IMR-90 (cell line): ENCODE data around the gene PRRC2A. TPM values are rescaled to one million over a fixed set of nuclear protein-coding genes. Genes with fewer than 3 reads are reported as not detected.

ENCODE experiments used
- microRNA-seq, 2 experiments: library from miRNA; stranded (forward) in 1 of 2; unstranded in 1 of 2; fragments of 10-50 nt in 1 of 2; fragments of <30 nt in 1 of 2; gene quantifications in 1 of 2; microRNA quantifications in 1 of 2; one replicate each; pipeline versions ENCODE3 to v1.1.0; 2013 to 2020; ENCODE audit not compliant: insufficient read depth in 1 of 2, insufficient read length in 1 of 2, unreplicated experiment in 1 of 2
- polyA plus RNA-seq, 3 experiments: library from polyadenylated mRNA; depleted of rRNA; stranded (reverse); fragments of >200 nt; gene quantifications; 2 replicates each; pipeline ENCODE4 v1.2.3, GENCODE V29; 2012; ENCODE audit warnings: low replicate concordance in 1 of 3
- small RNA-seq, 5 experiments: library from RNA; depleted of rRNA; stranded (forward); fragments of <200 nt; gene quantifications; one replicate each; pipeline ENCODE3, GENCODE V24; 2012
- total RNA-seq: library from RNA; depleted of rRNA; stranded (reverse); fragments of >200 nt; gene quantifications from 2 replicates; pipeline ENCODE4 v1.2.3, GENCODE V29; 2012; rRNA removed

PRRC2A gene
- total and polyA plus RNA-seq, 2 of the 4 experiments (the other 2 are of a cell fraction): 7.7 to 88.6 TPM

Small RNA genes within 50 kb of the gene (microRNA-seq; reads per million reads assigned to microRNA genes)
- gene MIR6832 (ENCODE audit: insufficient read depth in 1 of 2, insufficient read length in 1 of 2, unreplicated experiment in 1 of 2) (0 to 0.37 reads per million in 2 experiments), gene RF00019 (ENCODE audit: insufficient read depth, insufficient read length) (not detected), gene SNORA38 (ENCODE audit: insufficient read depth, insufficient read length) (4.1 reads per million), gene UQCRHP1 (ENCODE audit: insufficient read depth, insufficient read length) (not detected)

Small RNA genes within 50 kb of the gene (small RNA-seq; reads per million reads assigned to genes)
- gene MIR6832 (0 to 0.76 (median 0) reads per million in 5 experiments), gene RF00019 (0 reads per million in 5 experiments), gene SNORA38 (6.6 to 379 (median 25.4) reads per million in 5 experiments), gene UQCRHP1 (0 reads per million in 5 experiments)

Other genes with a start within 250 kb of the PRRC2A start
Only the 30 nearest of the 35 such genes appear.
- gene MICB, start 122.6 kb upstream of the PRRC2A start, total RNA-seq: 11.1 and 11.7 TPM in 2 replicates
- gene MICB, start 122.6 kb upstream of the PRRC2A start, polyA plus RNA-seq (2012; rRNA removed): 9.6 and 9.9 TPM in 2 replicates
- gene MCCD1, start 91.8 kb upstream of the PRRC2A start, total RNA-seq: not detected in 2 replicates
- not detected in 2 replicates for gene MCCD1, start 91.8 kb upstream of the PRRC2A start, polyA plus RNA-seq (2012; rRNA removed)
- gene DDX39B, start 78.7 kb upstream of the PRRC2A start, total RNA-seq: 640 and 796 TPM in 2 replicates
- 371 and 477 TPM in 2 replicates for gene DDX39B, start 78.7 kb upstream of the PRRC2A start, polyA plus RNA-seq (2012; rRNA removed)
- 1.4 and 3.1 TPM in 2 replicates for gene ATP6V1G2, start 74.1 kb upstream of the PRRC2A start, total RNA-seq
- 4.8 and 6.5 TPM in 2 replicates for gene ATP6V1G2, start 74.1 kb upstream of the PRRC2A start, polyA plus RNA-seq (2012; rRNA removed)
- 10.0 and 10.8 TPM in 2 replicates for gene NFKBIL1, start 73.1 kb upstream of the PRRC2A start, total RNA-seq
- 7.8 and 9.5 TPM in 2 replicates for gene NFKBIL1, start 73.1 kb upstream of the PRRC2A start, polyA plus RNA-seq (2012; rRNA removed)
- not detected in 2 replicates for gene LTA, start 48.4 kb upstream of the PRRC2A start, total RNA-seq
- not detected in 2 replicates for gene LTA, start 48.4 kb upstream of the PRRC2A start, polyA plus RNA-seq (2012; rRNA removed)
- not detected in 2 replicates for gene TNF, start 45.1 kb upstream of the PRRC2A start, total RNA-seq
- not detected in 2 replicates for gene TNF, start 45.1 kb upstream of the PRRC2A start, polyA plus RNA-seq (2012; rRNA removed)
- gene LTB, start 38.3 kb upstream of the PRRC2A start, total RNA-seq: not detected in 2 replicates
- gene LTB, start 38.3 kb upstream of the PRRC2A start, polyA plus RNA-seq (2012; rRNA removed): not detected in 2 replicates
- not detected in 2 replicates for gene LST1, start 34.4 kb upstream of the PRRC2A start, total RNA-seq
- gene LST1, start 34.4 kb upstream of the PRRC2A start, polyA plus RNA-seq (2012; rRNA removed): not detected in 2 replicates
- not detected in 2 replicates for gene NCR3, start 27.7 kb upstream of the PRRC2A start, total RNA-seq
- gene NCR3, start 27.7 kb upstream of the PRRC2A start, polyA plus RNA-seq (2012; rRNA removed): not detected in 2 replicates
- gene AIF1, start 5.5 kb upstream of the PRRC2A start, total RNA-seq: not detected in 2 replicates
- not detected in 2 replicates for gene AIF1, start 5.5 kb upstream of the PRRC2A start, polyA plus RNA-seq (2012; rRNA removed)
- gene BAG6, start 31.9 kb downstream of the PRRC2A start, total RNA-seq: 40.7 and 41.4 TPM in 2 replicates
- 134 and 151 TPM in 2 replicates for gene BAG6, start 31.9 kb downstream of the PRRC2A start, polyA plus RNA-seq (2012; rRNA removed)
- gene APOM, start 35.2 kb downstream of the PRRC2A start, total RNA-seq: 0.83 and 1.4 TPM in 2 replicates
- gene APOM, start 35.2 kb downstream of the PRRC2A start, polyA plus RNA-seq (2012; rRNA removed): 3.5 and 3.8 TPM in 2 replicates
- 13.1 and 14.2 TPM in 2 replicates for gene C6orf47, start 40.1 kb downstream of the PRRC2A start, total RNA-seq
- gene C6orf47, start 40.1 kb downstream of the PRRC2A start, polyA plus RNA-seq (2012; rRNA removed): 8.9 and 9.0 TPM in 2 replicates
- gene GPANK1, start 44.3 kb downstream of the PRRC2A start, total RNA-seq: 6.1 and 7.2 TPM in 2 replicates
- 13.8 and 16.7 TPM in 2 replicates for gene GPANK1, start 44.3 kb downstream of the PRRC2A start, polyA plus RNA-seq (2012; rRNA removed)
- 218 and 240 TPM in 2 replicates for gene CSNK2B, start 45.4 kb downstream of the PRRC2A start, total RNA-seq
- 178 and 194 TPM in 2 replicates for gene CSNK2B, start 45.4 kb downstream of the PRRC2A start, polyA plus RNA-seq (2012; rRNA removed)
- gene LY6G5B, start 49.3 kb downstream of the PRRC2A start, total RNA-seq: 1.9 and 2.2 TPM in 2 replicates
- gene LY6G5B, start 49.3 kb downstream of the PRRC2A start, polyA plus RNA-seq (2012; rRNA removed): 10.2 and 13.6 TPM in 2 replicates
- 0.18 TPM in 1 of 2 replicates, not detected in the other for gene LY6G5C, start 60.4 kb downstream of the PRRC2A start, total RNA-seq
- gene LY6G5C, start 60.4 kb downstream of the PRRC2A start, polyA plus RNA-seq (2012; rRNA removed): 2.0 and 2.1 TPM in 2 replicates
- gene ABHD16A, start 82.6 kb downstream of the PRRC2A start, total RNA-seq: 30.3 and 35.1 TPM in 2 replicates
- 31.5 and 34.6 TPM in 2 replicates for gene ABHD16A, start 82.6 kb downstream of the PRRC2A start, polyA plus RNA-seq (2012; rRNA removed)
- gene LY6G6F, start 86.2 kb downstream of the PRRC2A start, total RNA-seq: not detected in 2 replicates
- not detected in 2 replicates for gene LY6G6F, start 86.2 kb downstream of the PRRC2A start, polyA plus RNA-seq (2012; rRNA removed)
- gene LY6G6D, start 94.6 kb downstream of the PRRC2A start, total RNA-seq: not detected in 2 replicates
- gene LY6G6D, start 94.6 kb downstream of the PRRC2A start, polyA plus RNA-seq (2012; rRNA removed): not detected in 2 replicates
- gene LY6G6C, start 101.0 kb downstream of the PRRC2A start, total RNA-seq: not detected in 2 replicates
- not detected in 2 replicates for gene LY6G6C, start 101.0 kb downstream of the PRRC2A start, polyA plus RNA-seq (2012; rRNA removed)
- gene MPIG6B, start 102.7 kb downstream of the PRRC2A start, total RNA-seq: not detected in 2 replicates
- gene MPIG6B, start 102.7 kb downstream of the PRRC2A start, polyA plus RNA-seq (2012; rRNA removed): not detected in 2 replicates
- gene DDAH2, start 108.6 kb downstream of the PRRC2A start, total RNA-seq: 40.0 and 40.7 TPM in 2 replicates
- gene DDAH2, start 108.6 kb downstream of the PRRC2A start, polyA plus RNA-seq (2012; rRNA removed): 57.9 and 58.4 TPM in 2 replicates
- gene CLIC1, start 115.8 kb downstream of the PRRC2A start, total RNA-seq: 992 and 1,185 TPM in 2 replicates
- gene CLIC1, start 115.8 kb downstream of the PRRC2A start, polyA plus RNA-seq (2012; rRNA removed): 692 and 706 TPM in 2 replicates
- gene MSH5, start 119.3 kb downstream of the PRRC2A start, total RNA-seq: 4.7 and 5.6 TPM in 2 replicates
- 14.5 and 15.7 TPM in 2 replicates for gene MSH5, start 119.3 kb downstream of the PRRC2A start, polyA plus RNA-seq (2012; rRNA removed)
- not detected in 2 replicates for gene SAPCD1, start 141.9 kb downstream of the PRRC2A start, total RNA-seq
- gene SAPCD1, start 141.9 kb downstream of the PRRC2A start, polyA plus RNA-seq (2012; rRNA removed): 2.2 and 2.3 TPM in 2 replicates
- under 0.01 and 0.28 TPM in 2 replicates for gene VWA7, start 156.6 kb downstream of the PRRC2A start, total RNA-seq
- 1.0 and 1.4 TPM in 2 replicates for gene VWA7, start 156.6 kb downstream of the PRRC2A start, polyA plus RNA-seq (2012; rRNA removed)
- gene VARS1, start 175.0 kb downstream of the PRRC2A start, total RNA-seq: 32.2 and 41.2 TPM in 2 replicates
- 39.6 and 42.0 TPM in 2 replicates for gene VARS1, start 175.0 kb downstream of the PRRC2A start, polyA plus RNA-seq (2012; rRNA removed)
- 48.0 and 56.3 TPM in 2 replicates for gene LSM2, start 186.3 kb downstream of the PRRC2A start, total RNA-seq
- gene LSM2, start 186.3 kb downstream of the PRRC2A start, polyA plus RNA-seq (2012; rRNA removed): 55.0 and 61.0 TPM in 2 replicates